GM19238 (cell line): ENCODE results near the gene STAP1.
"Not testable (repeated sequence)": the region's sequence is repeated elsewhere in the genome, so short reads cannot be mapped to it uniquely, and the experiment has no call there.

Experiments used
- DNase-seq: peaks from one replicate; pipeline ENCODE4 v3.0.0; 2011; ENCODE audit warnings: low spot score; ENCODE audit not compliant: insufficient read length

The STAP1 gene

DNA sequence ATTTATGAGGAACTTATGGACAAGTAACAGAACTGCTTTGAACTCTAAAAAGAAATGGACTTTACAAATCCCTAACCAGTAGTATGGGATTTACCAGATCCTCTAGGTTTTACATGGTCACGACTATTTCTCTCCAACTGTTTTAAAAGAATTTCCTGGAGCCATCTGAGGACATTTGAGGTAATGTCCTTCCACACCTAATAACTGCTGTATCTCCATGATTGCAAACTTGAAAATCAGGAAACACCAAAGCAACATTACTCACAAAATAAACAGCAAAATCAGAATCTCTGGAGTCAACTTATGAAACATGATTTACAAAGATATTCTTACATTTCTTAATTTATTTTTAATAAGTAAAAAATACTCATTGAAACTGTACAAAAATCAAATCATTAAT, 58.0 kb downstream of the STAP1 start:
- DNase-seq = no peak

DNA sequence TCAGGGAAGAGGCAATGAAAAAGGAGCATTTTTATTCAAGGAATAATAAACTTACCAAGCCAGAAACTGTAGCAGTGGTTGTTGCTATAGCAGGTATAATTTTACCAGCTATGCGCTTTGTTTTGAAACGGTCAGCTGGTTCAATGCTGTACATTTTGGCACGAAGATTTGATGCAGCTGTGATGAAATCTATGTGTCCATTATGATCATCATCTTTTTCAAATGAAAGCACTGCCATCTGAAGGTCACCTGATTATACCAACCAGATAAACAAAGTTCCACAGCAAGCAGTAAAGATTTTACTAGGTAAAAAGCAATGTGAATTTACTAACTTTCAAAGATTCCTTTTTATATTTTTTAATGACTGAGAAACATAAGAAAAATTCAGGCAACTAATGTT, 66.4 kb downstream of the STAP1 start:
- no peak for DNase-seq

DNA sequence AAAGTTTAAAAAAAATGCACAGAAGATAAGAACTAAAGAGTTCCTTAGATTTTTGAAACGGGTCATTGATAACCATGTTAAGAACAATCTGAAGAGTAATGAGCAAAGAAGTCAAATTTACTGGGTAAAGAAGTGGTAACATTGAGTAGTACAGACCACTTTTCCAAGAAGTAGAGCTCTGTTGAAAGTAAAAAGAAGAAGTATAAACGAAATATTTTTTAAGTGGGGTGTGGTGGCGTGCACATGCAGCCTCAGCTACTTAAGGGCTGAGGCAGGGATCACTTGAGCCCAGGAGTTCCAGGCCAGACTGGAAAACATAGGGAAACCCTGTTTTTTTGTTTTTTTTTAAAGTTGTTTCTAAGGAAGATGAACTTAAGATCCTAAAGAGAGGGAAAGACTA, 74.0 kb downstream of the STAP1 start:
- DNase-seq = no peak

GRCh38 chr4:67634741-67635140, 76.2 kb downstream of the STAP1 start:
- no peak for DNase-seq

DNA sequence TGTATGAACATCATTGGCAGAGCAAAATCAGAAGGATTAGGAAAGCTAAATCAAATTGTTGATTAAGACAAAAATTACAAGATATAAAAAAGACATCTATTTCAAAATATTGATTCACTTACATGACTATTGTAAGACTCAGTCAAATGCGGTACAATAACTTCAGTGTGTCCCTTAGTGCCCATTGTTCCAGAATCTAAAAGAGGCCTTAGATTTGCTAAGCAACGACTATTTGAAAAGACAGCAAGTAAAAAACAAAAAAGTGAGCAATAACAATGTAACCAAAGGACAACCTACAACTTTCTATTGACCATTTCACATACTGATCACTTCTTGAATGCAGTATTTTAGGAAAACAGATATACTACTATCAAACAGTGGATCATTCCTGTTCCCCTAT, 76.8 kb downstream of the STAP1 start:
- no peak for DNase-seq

- DNase-seq = not testable (repeated sequence)
Measured at GRCh38 chr4:67636978-67637377, 78.5 kb downstream of the STAP1 start.

- DNase-seq = no peak
Measured at GRCh38 chr4:67638136-67638535, 79.6 kb downstream of the STAP1 start.

GRCh38 chr4:67651536-67651935, 93.0 kb downstream of the STAP1 start:
- no peak for DNase-seq
